T1000 (cell line): ENCODE measurements around the gene FSCB.
A peak's percentile ranks its signal among the peaks of the same experiment; 100 is the strongest.
"Not testable (repeated sequence)": the region's sequence is repeated elsewhere in the genome, so short reads cannot be mapped to it uniquely, and the experiment has no call there.

Experiments used
- DNase-seq: peaks from one replicate; lab custom pipeline; 2025; ENCODE audit warnings: mixed read lengths; lab: John Stamatoyannopoulos, UW

Gene FSCB, protein sequence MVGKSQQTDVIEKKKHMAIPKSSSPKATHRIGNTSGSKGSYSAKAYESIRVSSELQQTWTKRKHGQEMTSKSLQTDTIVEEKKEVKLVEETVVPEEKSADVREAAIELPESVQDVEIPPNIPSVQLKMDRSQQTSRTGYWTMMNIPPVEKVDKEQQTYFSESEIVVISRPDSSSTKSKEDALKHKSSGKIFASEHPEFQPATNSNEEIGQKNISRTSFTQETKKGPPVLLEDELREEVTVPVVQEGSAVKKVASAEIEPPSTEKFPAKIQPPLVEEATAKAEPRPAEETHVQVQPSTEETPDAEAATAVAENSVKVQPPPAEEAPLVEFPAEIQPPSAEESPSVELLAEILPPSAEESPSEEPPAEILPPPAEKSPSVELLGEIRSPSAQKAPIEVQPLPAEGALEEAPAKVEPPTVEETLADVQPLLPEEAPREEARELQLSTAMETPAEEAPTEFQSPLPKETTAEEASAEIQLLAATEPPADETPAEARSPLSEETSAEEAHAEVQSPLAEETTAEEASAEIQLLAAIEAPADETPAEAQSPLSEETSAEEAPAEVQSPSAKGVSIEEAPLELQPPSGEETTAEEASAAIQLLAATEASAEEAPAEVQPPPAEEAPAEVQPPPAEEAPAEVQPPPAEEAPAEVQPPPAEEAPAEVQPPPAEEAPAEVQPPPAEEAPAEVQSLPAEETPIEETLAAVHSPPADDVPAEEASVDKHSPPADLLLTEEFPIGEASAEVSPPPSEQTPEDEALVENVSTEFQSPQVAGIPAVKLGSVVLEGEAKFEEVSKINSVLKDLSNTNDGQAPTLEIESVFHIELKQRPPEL

DNA sequence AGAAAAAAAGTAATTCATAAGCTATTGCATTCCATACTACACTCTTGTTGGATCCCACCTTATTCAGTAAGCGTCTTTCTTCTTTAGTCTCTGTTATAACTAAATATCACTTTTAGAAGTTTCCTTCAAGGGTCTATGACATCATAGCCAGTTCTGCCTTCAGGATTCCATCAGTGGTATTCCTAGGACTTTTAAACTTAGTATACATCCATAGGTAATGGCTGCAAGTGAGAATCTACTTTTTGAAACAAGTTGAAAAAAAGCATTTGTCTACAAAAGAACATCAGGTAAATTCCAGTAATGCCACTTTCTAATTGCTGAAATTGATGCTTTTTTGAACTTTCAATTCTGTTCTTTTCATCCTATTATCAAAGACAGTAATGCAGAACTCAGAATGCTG, at the start of gene FSCB:
Gene FSCB (minus strand): TSS at position 101 of the 400 bp plus-strand sequence. CDS start 296 bp downstream, outside the sequence.
- no peak for DNase-seq

DNA sequence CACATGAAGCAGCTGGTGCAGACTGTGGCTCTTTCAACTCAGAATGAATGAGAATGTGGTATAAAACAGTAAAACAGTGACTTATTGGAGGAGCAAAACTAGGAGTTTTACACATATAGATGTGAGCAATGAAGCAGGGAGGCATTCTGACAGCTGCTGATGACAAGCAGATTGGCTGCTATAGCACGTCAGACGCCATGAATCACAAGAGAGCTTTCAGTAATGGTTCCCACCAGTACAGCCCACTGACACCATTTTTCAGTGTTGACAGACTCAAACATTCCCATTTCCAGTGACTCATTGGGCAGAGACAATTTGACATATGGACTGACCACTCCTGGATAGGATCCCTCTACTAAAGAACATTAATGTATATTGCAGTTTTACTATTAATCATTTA, 24.6 kb upstream of the FSCB start:
- DNase-seq, result no peak

DNA sequence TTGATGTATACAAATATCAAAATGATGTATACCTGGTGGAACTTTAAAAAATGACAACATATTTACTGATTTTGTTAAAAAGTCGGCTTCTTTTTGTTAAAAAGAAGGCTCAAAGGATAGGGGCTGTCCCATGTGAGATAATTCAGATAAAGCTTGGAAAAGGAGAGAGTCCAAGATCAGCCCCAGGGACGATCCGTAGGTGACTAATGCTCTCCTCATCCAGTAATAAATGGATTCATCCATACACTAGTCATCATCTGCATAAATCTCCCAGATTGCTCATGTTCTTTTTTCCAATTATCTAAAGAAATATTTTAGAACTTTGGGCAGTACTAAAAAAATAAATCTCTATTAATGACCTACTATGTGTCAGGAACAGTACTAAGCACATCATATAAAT, 23.4 kb upstream of the FSCB start:
- peak; percentile 8 for DNase-seq

DNA sequence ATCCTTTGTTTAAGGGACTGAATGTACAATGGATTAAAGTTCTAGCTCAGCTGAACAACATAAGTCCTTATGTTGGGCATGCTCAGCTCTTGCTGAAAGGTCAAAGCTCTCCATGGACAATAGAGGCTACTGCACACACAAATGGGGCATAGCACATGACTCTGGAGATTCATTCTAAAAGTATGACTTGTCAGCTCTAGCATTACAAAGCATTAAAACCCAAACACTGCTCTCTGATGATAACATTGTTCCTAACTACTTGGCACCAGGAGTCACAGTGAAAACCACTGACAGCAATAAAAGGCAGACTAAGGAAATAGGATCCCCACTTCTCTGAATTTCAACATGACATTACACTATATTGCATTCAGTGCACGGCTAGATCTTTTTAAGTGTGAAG, 21.9 kb upstream of the FSCB start:
- no peak for DNase-seq

DNA sequence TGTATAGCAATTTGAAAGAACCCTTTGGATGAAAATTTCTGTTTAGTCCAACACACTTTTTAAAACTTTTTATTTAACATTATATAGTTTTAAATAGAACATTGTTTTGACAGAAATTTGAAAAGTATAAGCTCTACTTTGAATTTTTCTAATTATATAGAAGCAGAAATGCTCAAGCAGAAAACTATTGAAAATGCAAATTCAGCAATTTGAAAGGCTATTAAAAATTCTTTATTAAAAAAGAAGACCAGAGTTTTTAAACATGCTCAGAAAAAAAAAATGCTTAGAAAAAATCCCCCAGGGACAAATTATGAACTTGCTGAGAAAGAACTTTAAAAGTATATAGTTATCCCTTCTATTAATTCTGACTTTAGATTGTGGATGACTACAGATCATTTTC, 21.1 kb upstream of the FSCB start:
- DNase-seq, result no peak

DNA sequence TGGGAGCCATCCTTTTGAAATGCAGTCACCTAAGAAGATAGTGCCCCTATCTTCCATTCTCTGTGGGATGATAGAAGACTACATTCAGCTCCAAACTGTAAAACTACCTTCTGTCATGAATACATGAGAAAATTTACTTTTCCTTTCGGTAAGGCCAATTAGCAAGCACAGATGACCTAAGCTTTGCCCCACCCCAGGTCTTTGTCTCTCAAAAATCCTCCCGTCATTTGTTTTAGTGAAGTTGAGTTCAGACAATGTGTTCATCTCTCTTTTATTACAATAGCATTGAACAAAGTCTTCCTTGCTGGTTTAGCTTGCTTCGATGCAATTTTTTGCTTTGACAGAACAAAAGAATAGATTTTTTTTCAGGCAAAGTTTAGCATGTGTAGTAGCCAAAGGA, 18.2 kb upstream of the FSCB start:
- no peak for DNase-seq

DNA sequence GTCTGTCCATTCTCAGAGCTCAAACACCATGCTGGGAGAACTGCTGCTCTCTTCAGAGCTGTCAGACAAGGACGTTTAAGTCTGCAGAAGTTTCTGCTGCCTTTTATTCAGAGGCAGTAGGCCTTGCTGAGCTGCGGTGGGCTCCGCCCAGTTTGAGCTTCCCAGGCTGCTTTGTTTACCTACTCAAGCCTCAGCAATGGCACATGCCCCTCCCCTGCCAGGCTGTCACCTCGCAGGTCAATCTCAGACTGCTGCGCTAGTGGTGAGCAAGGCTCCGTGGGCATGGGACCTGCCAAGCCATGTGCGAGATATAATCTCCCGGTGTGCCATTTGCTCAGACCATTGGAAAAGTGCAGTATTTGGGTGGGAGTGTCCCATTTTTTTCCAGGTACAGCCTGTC, 8.6 kb upstream of the FSCB start:
- not testable (repeated sequence) for DNase-seq

DNA sequence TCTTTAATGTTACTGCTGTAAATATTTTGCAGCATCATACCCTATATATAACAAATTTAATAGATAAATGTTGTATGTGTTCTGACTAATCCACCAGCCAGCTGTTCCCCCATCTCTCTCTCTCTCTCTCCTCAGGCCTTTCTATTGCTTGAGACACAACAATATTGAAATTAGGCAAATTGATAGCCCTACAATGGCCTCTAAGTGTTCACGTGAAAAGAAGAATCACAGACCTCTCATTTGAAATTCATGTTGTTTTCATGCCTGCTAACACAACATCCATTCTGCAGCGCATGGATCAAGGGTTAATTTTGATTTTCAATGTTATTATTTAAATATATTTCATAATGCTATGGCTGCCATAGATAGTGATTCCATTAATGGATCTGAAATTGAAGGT, 1.8 kb upstream of the FSCB start:
- DNase-seq, result no peak

DNA sequence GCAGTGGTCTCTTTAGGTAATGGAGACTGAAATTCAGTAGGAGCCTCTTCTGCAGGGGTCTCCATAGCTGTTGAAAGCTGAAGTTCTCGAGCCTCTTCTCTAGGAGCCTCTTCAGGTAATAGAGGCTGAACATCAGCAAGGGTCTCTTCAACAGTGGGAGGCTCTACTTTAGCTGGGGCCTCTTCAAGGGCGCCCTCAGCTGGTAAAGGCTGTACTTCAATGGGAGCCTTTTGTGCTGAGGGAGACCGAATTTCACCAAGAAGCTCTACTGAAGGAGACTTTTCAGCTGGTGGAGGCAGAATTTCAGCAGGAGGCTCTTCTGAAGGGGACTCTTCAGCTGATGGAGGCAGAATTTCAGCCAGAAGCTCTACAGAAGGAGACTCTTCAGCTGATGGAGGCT, 1.5 kb downstream of the FSCB start:
- no peak for DNase-seq

DNA sequence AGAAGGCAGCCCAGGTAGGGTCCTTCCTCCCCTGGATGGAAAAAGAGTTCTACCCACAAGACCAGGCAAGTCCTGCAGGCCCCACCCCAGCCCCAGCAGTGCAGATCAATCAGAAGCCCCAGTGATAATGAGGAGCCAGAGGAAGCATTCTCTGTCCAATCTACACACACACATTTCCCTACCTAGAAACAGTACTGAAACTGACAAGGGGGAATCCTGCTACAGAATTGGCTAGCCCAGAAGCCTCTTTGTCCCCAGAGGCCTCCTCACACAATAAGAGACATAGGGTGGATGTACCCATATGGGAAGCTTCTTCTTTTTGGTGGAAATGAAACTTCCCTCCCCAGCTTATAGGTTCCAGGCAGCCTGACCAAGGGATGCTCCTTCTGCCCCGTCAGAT, 9.9 kb downstream of the FSCB start:
- DNase-seq, result no peak

DNA sequence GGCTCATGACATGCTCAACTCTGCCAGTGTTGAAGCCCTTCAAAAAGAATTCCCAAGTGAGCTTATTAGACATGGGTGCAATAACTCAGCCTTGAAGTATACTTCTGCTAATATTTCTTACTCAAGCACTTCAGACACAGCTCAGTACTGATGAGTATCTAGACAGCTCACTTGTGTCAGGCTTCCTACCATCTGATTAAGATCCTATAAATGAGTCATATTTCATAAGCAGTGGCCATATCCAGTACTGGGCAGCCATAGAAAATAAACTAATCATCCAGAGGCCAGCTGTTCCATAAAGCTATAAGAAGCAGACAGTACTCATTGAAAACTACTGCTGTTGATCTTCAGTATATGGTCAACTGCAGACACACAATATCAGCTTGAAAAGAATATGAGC, 12.9 kb downstream of the FSCB start:
- no peak for DNase-seq

DNA sequence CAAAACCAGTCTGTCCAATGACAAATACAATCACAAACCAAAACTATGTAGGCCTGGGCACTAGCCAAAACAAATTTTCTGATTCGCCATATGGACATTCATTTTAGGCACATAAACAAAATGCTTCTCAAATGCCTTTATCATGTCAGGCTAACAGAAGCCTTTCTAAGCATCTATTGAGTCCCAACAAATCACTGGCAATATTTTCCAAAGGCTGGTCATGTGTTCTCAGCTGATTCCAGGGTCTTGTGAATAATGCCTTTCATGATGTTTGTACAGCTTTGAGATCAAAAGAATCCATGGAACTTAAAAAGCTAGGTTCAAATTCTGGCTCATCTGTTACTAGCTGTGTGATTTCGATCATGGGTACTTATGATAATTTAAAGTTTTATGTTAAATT, 16.1 kb downstream of the FSCB start:
- peak; percentile 3 for DNase-seq

DNA sequence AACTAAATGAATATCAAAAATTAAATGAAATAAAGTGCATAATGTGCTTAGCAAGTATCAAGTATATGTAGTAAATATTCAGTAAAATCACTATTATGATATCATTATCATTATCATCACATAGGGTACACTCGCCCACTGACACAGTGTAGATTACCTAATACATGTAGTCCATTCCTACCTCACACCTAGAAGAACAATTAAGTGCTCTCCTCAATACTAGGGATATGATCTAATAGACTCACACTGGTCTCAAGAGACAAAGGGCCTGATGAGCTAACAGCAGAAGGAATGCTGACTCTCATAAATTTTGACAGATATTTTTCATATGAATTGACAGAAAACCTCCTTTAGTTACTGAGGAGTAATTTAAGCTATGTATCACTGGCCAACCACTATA, 29.1 kb downstream of the FSCB start:
- DNase-seq, result no peak

DNA sequence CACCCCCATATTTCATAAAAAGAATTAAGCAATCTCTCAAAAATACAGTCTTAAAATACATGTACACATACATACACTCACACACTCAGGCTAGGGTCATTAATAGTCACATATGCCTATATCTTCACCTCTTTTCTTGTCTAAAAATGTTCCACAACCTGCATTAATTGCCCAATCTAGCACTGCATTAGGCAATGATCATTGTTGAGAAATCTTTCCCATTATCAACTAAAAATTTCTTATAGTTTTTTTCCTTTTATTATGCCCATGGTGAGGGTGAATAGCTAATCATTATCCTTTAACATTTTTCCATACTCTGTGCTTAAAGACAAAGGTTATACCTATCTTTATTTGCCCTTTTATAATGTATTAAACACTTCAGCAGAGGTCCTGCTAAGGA, 38.3 kb downstream of the FSCB start:
- no peak for DNase-seq

DNA sequence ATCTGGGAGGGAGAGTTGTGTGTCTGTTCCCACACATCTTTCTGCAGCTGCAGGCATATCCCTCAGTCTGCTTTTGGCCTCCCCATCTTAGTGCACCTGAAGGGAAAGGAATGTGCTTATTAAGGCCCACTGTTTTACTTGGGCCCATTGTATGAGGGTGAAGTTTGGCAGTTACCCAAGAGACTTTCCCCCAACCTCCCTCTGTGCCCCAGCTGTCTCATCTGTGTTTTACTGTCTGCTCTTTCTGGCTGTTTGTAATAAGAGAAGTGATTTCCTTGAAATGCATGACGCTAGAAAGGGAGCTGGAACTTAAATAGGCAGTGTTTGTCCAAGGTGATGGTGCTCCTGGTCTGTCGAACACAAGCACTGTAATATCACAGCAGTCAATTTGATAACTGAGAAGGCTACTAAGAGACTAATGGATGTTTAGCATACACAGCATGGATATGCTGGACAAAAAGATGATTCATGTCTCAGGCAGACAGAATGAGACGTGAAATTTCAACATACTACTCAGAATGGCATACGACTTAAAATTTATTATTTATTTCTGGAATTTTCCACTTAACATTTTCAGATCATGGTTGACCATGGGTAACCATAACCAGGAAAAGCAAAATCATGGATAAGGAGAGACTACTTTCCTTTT, 43.6 kb downstream of the FSCB start:
- no peak for DNase-seq

DNA sequence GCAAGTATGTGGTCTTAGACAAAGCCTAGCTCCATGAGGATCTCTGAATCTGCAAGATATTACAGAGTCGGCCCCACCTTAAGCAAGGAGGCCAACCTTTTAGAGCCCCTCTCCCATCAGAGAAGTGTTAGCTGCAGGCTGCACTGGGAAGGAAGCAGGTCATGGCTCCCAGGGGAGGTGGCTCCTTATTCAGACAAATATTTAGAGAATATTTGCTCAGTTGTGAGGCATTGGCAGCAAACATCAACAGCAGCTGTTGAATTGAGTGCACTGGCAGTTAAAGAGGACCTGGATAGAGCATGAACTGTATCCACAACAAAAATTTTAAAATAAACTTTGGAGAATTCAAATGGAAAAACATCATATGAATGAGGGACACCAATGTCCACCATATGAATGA, 44.7 kb downstream of the FSCB start:
- no peak for DNase-seq

DNA sequence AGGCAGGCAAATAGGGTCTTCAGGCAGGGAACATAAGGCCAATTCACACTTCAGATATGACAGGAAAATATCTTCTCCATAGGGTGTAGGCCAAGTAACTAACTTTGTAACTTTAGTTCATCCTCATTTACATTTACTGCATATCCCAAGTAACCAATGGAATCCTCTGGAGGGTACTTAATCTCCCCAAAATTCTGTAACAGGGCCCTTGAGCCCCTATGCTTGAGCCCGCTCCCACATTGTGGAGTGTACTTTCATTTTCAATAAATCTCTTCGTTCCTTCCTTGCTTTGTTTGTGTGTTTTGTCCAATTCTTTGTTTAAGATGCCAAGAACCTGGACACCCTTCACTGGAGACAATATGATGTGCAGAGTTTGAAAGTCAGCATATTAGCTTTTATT, 45.3 kb downstream of the FSCB start:
- DNase-seq, result no peak
